Duodenal mucosa (tissue), 2 donors: ENCODE results near the gene CCDC92.

ENCODE experiments used
- H3K27ac ChIP-seq: one replicate; pipeline ENCODE4 v1.7.0; 2013; ENCODE audit warnings: low read depth, low read length
- H3K27me3 ChIP-seq, 2 donors: one replicate each; pipeline ENCODE4 v1.7.0; 2013; ENCODE audit warnings: low read length in 2 of 2, control low read depth in 1 of 2; ENCODE audit not compliant: insufficient read depth in 2 of 2, control insufficient read depth in 1 of 2
- H3K36me3 ChIP-seq, 2 donors: one replicate each; pipeline ENCODE4 v1.7.0; 2013; ENCODE audit warnings: low read length in 2 of 2, control low read depth in 1 of 2; ENCODE audit not compliant: insufficient read depth in 2 of 2, control insufficient read depth in 1 of 2
- H3K4me1 ChIP-seq, 2 donors: one replicate each; pipeline ENCODE4 v1.7.0; 2013; ENCODE audit warnings: low read length in 2 of 2, control low read depth in 1 of 2; ENCODE audit not compliant: insufficient read depth in 2 of 2, control insufficient read depth in 1 of 2
- H3K4me3 ChIP-seq, 2 donors: one replicate each; pipeline ENCODE4 v1.7.0; 2013; ENCODE audit warnings: low read length in 2 of 2, low read depth in 1 of 2
- H3K9ac ChIP-seq, 2 donors: one replicate each; pipeline ENCODE4 v1.7.0; 2013; ENCODE audit warnings: low read length in 2 of 2, low read depth in 1 of 2
- H3K9me3 ChIP-seq, 2 donors: one replicate each; pipeline ENCODE4 v1.7.0; 2013; ENCODE audit warnings: low read length in 2 of 2, control low read depth in 1 of 2; ENCODE audit not compliant: control insufficient read depth in 1 of 2

The CCDC92 gene

GRCh38 chr12:123937707-123938591 is 34.7 kb downstream of the CCDC92 start:
- Histone ChIP-seq H3K36me3 (peaks cover 13 to 31% of the 10 kb centered on the region in 2 donors), H3K27ac (peak overlapping the region; percentile 20), H3K27me3 (no peaks in the 10 kb centered on the region), H3K4me1 (no peaks in the 10 kb centered on the region), H3K4me3 (peak overlapping the region; percentile 13 to 24), H3K9me3 (peaks cover 0 to 4% of the 10 kb centered on the region in 2 donors), H3K9ac (peak overlapping the region in 1 of 2 donors; percentile 40)

GRCh38 chr12:123936956-123937706 is 35.5 kb downstream of the CCDC92 start:
- Histone ChIP-seq H3K9ac (no peak overlapping the region), H3K4me3 (peak overlapping the region in 1 of 2 donors; percentile 13), H3K9me3 (peaks cover 0 to 4% of the 10 kb centered on the region in 2 donors), H3K27ac (no peak overlapping the region), H3K4me1 (no peaks in the 10 kb centered on the region), H3K27me3 (no peaks in the 10 kb centered on the region), H3K36me3 (peaks cover 7 to 23% of the 10 kb centered on the region in 2 donors)

- H3K36me3 ChIP-seq: peaks cover under 1 to 17% of the 10 kb centered on the region in 2 donors
- no peak overlapping the region for H3K9ac ChIP-seq
- no peaks in the 10 kb centered on the region for H3K9me3 ChIP-seq
- no peaks in the 10 kb centered on the region for H3K4me1 ChIP-seq
- H3K27me3 ChIP-seq: no peaks in the 10 kb centered on the region
- no peak overlapping the region for H3K27ac ChIP-seq
- no peak overlapping the region for H3K4me3 ChIP-seq
Measured at GRCh38 chr12:123936471-123936870, 36.2 kb downstream of the CCDC92 start.

GRCh38 chr12:123935956-123936355 is 36.7 kb downstream of the CCDC92 start:
- Histone ChIP-seq H3K27ac (no peak overlapping the region), H3K4me1 (no peaks in the 10 kb centered on the region), H3K9ac (no peak overlapping the region), H3K27me3 (no peaks in the 10 kb centered on the region), H3K9me3 (no peaks in the 10 kb centered on the region), H3K4me3 (no peak overlapping the region), H3K36me3 (peaks cover 0 to 12% of the 10 kb centered on the region in 2 donors)

- Histone ChIP-seq H3K9me3 (no peaks in the 10 kb centered on the region), H3K36me3 (peaks cover 0 to 8% of the 10 kb centered on the region in 2 donors), H3K27ac (no peak overlapping the region), H3K9ac (no peak overlapping the region), H3K27me3 (no peaks in the 10 kb centered on the region), H3K4me3 (no peak overlapping the region), H3K4me1 (no peaks in the 10 kb centered on the region)
Measured at GRCh38 chr12:123934829-123935228, 37.8 kb downstream of the CCDC92 start.

- no peaks in the 10 kb centered on the region for H3K27me3 ChIP-seq
- H3K9me3 ChIP-seq: no peaks in the 10 kb centered on the region
- no peak overlapping the region for H3K27ac ChIP-seq
- H3K4me1 ChIP-seq: no peaks in the 10 kb centered on the region
- H3K4me3 ChIP-seq: no peak overlapping the region
- peaks cover 0 to 7% of the 10 kb centered on the region in 2 donors for H3K36me3 ChIP-seq
- H3K9ac ChIP-seq: no peak overlapping the region
Measured at GRCh38 chr12:123934016-123934620, 38.5 kb downstream of the CCDC92 start.

- no peak overlapping the region for H3K9ac ChIP-seq
- no peaks in the 10 kb centered on the region for H3K4me1 ChIP-seq
- no peaks in the 10 kb centered on the region for H3K27me3 ChIP-seq
- H3K9me3 ChIP-seq: no peaks in the 10 kb centered on the region
- no peak overlapping the region for H3K4me3 ChIP-seq
- no peak overlapping the region for H3K27ac ChIP-seq
- peaks cover 0 to 7% of the 10 kb centered on the region in 2 donors for H3K36me3 ChIP-seq
Measured at GRCh38 chr12:123933214-123933613, 39.4 kb downstream of the CCDC92 start.

GRCh38 chr12:123931686-123932321 is 40.8 kb downstream of the CCDC92 start:
- Histone ChIP-seq H3K4me3 (no peak overlapping the region), H3K36me3 (peaks cover 0 to 4% of the 10 kb centered on the region in 2 donors), H3K27ac (no peak overlapping the region), H3K9me3 (no peaks in the 10 kb centered on the region), H3K27me3 (no peaks in the 10 kb centered on the region), H3K9ac (no peak overlapping the region), H3K4me1 (no peaks in the 10 kb centered on the region)

- Histone ChIP-seq H3K4me1 (no peaks in the 10 kb centered on the region), H3K27me3 (no peaks in the 10 kb centered on the region), H3K36me3 (no peaks in the 10 kb centered on the region), H3K9ac (no peak overlapping the region), H3K9me3 (no peaks in the 10 kb centered on the region), H3K4me3 (no peak overlapping the region), H3K27ac (no peak overlapping the region)
Measured at GRCh38 chr12:123929946-123930583, 42.6 kb downstream of the CCDC92 start.
